PC-9 (cell line): ENCODE measurements around the gene ENAH.

Experiments used
- CTCF ChIP-seq: fragments of 200-600 bp; sonication (generic); conservative IDR thresholded peaks from 2 replicates; pipeline ENCODE4 v1.6.1; 2017; ENCODE audit warnings: mixed run types, antibody characterized with exemption, mild to moderate bottlenecking, moderate library complexity
- EZH2 ChIP-seq: fragments of 200-600 bp; sonication (generic); IDR thresholded peaks from 2 replicates; pipeline ENCODE4 v1.8.0; 2017; ENCODE audit warnings: antibody characterized with exemption, low read depth

DNA sequence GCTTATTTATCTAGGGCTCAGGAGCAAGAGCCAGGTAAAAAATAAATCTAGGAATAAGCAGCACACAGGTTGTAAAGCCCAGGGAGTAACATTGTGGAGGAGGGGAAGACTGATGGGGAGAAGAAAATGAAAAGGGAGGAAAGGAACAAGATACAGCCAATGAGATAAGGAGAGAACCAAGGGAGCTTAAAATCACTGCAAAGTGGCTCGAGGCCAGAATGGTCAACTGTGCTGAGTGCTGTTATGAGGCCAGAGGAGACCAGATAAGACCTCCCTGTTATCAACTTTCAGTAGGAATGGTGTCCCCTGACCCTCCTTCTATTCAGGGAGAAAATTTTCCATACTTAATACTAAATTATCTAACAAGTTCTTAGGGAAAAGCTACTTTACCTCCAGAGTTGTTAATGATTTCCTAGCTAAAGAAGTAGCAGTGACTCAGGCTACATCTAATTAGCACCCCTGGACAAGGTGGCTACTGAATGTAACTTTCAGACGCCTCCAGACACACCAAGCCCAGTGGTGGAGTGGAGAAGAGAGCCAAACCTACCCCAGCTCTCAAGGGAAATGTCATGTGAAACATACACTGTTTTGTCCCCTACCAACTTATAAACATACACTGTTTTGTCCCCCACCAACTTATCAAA is 25.5 kb downstream of the ENAH start:
- TF ChIP-seq CTCF (no peak), EZH2 (no peak)
